Motor neuron (in vitro differentiated cells): ENCODE measurements around the gene SYT13. TPM values are rescaled to one million over a fixed set of nuclear protein-coding genes. Genes with fewer than 3 reads are reported as not detected.

Experiments
- ATAC-seq, 8 experiments: fragments of 200-7000 bp; cut with Tn5 transposase; replicated peaks in 6 of 8; 2 replicates each; pipeline ENCODE4 v1.8.0; 2021; ENCODE audit warnings: mild to moderate bottlenecking in 8 of 8, moderate library complexity in 8 of 8
- H3K27ac ChIP-seq, 2 donors: fragments of 250-450 bp; sonication (Bioruptor Pico); 2 replicates each; pipeline ENCODE4 v1.9.0; 2021; ENCODE audit warnings: antibody characterized with exemption in 2 of 2, mild to moderate bottlenecking in 2 of 2, moderate library complexity in 1 of 2
- H3K4me1 ChIP-seq, 2 donors: fragments of 250-450 bp; sonication (Bioruptor Pico); replicated peaks in 1 of 2; 2 replicates each; pipeline ENCODE4 v1.6.1; 2021; ENCODE audit warnings: antibody characterized with exemption in 2 of 2, mild to moderate bottlenecking in 2 of 2, moderate library complexity in 1 of 2
- H3K4me3 ChIP-seq, 5 donors: fragments of 250-450 bp; sonication (Bioruptor Pico); 2 replicates each; pipeline ENCODE4 v1.9.0; 2021; ENCODE audit warnings: antibody characterized with exemption in 5 of 5, mild to moderate bottlenecking in 5 of 5, moderate library complexity in 4 of 5
- WGBS, 10 experiments: fragments of 450-650 bp; shearing (Covaris generic); methylation state at CpG; one replicate each; pipeline ENCODE4 v1.0.0; 2022; 5-methylcytosine and 5-hydroxymethylcytosine counted together
- in situ Hi-C, 9 experiments: fragments of 400-800 bp; cut with MboI; loops; one replicate each; pipeline ENCODE4 v1.15.0; 2021; ENCODE audit warnings: low sequenced_read_pairs in 9 of 9, low pct_unique_long_range_greater_than_20kb in 2 of 9; ENCODE audit not compliant: unreplicated experiment in 9 of 9
- total RNA-seq, 8 experiments: library from RNA; unstranded; fragments of 300-600 nt; gene quantifications; 2 replicates each; pipeline versions ENCODE4 v1.2.3 to v1.2.4, GENCODE V29; 2022

SYT13 gene
- total RNA-seq, 8 experiments from 2014 or later: 9.1 to 54.7 (median 44.8) TPM; not detected in 3

GRCh38 chr11:45322111-45322705 lies 36.1 kb upstream of the SYT13 start:
- in situ Hi-C loops: loop anchor here in 4 of 9 experiments (10.0 to 25.0 kb wide), 4 partner anchors 207 to 735 kb away; no protein-coding TSS in a partner anchor
- WGBS, 10 experiments: 22 to 56% (median 45%) methylated on average over 1 to 7 of the region's 8 CpGs; no CpG with 5 or more reads in 2 of the 10 experiments
- ATAC-seq: no peak
- no peaks in the 10 kb centered on the region for H3K4me1 ChIP-seq
- H3K4me3 ChIP-seq: no peak overlapping the region
- H3K27ac ChIP-seq: no peak overlapping the region

- no peak for ATAC-seq
Measured at GRCh38 chr11:45321669-45322068, 35.5 kb upstream of the SYT13 start.

DNA sequence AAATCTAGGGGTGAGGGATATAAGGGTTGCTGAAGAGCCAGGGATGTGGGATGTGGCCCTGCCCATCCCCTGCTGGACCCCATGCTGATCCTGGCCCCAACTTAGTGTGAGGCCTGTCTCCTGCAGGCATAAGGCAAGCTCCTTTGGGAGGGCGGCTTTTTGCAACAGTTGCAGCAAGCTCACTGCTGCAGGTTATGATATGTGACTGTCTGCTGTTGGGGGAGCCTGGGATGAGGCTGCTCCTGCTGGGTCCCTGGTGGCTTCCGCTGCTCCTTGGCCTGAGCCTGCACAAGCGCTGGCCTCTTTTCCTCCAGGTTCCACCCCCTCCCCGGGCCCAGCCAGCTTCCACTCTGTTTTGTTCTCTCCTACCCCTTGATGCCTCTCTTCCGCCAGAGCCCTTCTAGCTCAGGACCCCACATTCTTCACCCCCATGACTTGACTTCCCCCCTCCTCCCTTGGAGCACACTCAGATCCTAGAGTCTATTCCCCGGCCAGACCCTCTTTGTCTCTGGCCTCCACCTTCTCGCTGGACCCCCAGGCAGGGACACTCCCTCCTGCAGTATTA lies 35.0 kb upstream of the SYT13 start:
- no peaks in the 10 kb centered on the region for H3K4me1 ChIP-seq
- no peak overlapping the region for H3K4me3 ChIP-seq
- no peak overlapping the region for H3K27ac ChIP-seq
- in situ Hi-C loops: loop anchor here in 4 of 9 experiments (10.0 to 25.0 kb wide), 4 partner anchors 206 to 734 kb away; no protein-coding TSS in a partner anchor
- WGBS, 10 experiments: 40 to 100% (median 83%) methylated on average over 1 to 2 of the region's 7 CpGs; no CpG with 5 or more reads in 4 of the 10 experiments
- ATAC-seq: no peak

More at GRCh38 chr11:45321669-45322068, 35.5 kb upstream of the SYT13 start:
- H3K4me1 ChIP-seq: no peaks in the 10 kb centered on the region
- WGBS, 10 experiments: 20 to 100% (median 59%) methylated on average over 1 to 6 of the region's 7 CpGs; no CpG with 5 or more reads in 4 of the 10 experiments
- in situ Hi-C loops: loop anchor here in 4 of 9 experiments (10.0 to 25.0 kb wide), 4 partner anchors 207 to 734 kb away; no protein-coding TSS in a partner anchor
- no peak overlapping the region for H3K27ac ChIP-seq
- H3K4me3 ChIP-seq: no peak overlapping the region

DNA sequence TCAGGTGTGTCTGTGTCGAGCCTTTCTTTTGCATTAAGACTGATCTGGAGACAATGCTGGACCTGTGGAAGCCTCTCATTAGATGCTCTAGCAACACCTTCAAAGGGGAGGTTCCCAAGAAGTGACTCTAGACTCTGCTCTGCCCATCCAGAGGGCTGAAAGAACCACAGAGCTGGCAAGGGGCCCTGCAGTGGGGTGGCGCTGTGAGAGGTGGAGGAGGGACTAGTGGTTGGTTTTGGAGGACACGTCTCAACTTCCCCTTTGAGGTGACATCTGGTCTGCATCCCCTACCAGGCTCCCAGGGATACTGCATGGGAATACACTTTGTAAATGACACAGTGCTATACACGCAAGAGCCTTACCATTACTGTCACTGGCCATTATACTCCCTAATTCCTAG lies 34.2 kb upstream of the SYT13 start:
- in situ Hi-C loops: loop anchor here in 4 of 9 experiments (10.0 to 25.0 kb wide), 4 partner anchors 206 to 733 kb away; no protein-coding TSS in a partner anchor
- H3K4me3 ChIP-seq: no peak overlapping the region
- H3K4me1 ChIP-seq: no peaks in the 10 kb centered on the region
- WGBS, 10 experiments: 40 to 100% (median 75%) methylated on average over 1 to 3 of the region's 4 CpGs; no CpG with 5 or more reads in 2 of the 10 experiments
- H3K27ac ChIP-seq: no peak overlapping the region
- ATAC-seq: no peak

- WGBS, 10 experiments: 17 to 100% (median 71%) methylated on average over 1 of the region's 1 CpG; no CpG with 5 or more reads in 5 of the 10 experiments
- H3K4me3 ChIP-seq: no peak overlapping the region
- no peaks in the 10 kb centered on the region for H3K4me1 ChIP-seq
- in situ Hi-C loops: loop anchor here in 3 of 9 experiments (25.0 kb wide), 2 partner anchors 382 to 732 kb away; no protein-coding TSS in a partner anchor
- ATAC-seq: no peak
- H3K27ac ChIP-seq: no peak overlapping the region
Measured at GRCh38 chr11:45319077-45319476, 32.9 kb upstream of the SYT13 start.

DNA sequence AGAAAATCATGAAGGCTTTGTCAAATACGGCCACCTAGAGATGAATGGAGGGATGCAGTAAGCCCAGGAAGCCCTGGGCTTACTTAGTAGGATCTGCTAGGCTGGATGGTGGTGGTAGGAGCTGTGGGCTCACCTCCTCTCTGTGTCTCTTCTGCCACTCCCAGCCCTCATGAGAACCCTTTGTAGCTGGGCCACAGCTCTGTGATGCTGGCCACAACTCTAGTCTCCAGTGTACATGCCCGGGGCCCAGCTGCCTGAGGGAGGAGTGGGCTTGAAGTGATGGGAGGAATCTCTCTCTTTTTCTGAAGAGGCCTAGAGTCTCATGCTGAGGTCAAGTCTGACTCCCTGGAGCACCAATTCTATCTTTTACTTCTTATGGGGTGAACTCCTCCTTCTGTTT lies 32.4 kb upstream of the SYT13 start:
- 0 to 75% (median 71%) methylated on average over 1 to 2 of the region's 2 CpGs; no CpG with 5 or more reads in 5 of the 10 experiments for WGBS, 10 experiments
- ATAC-seq: no peak
- no peaks in the 10 kb centered on the region for H3K4me1 ChIP-seq
- no peak overlapping the region for H3K4me3 ChIP-seq
- in situ Hi-C loops: loop anchor here in 3 of 9 experiments (25.0 kb wide), 2 partner anchors 381 to 731 kb away; no protein-coding TSS in a partner anchor
- no peak overlapping the region for H3K27ac ChIP-seq

GRCh38 chr11:45316258-45316657 lies 30.1 kb upstream of the SYT13 start:
- peak in 3 of 8 experiments; percentile 44 to 82 (median 65) for ATAC-seq
- in situ Hi-C loops: loop anchor here in 3 of 9 experiments (25.0 kb wide), 2 partner anchors 379 to 729 kb away; no protein-coding TSS in a partner anchor
- WGBS, 10 experiments: 32 to 92% (median 74%) methylated on average over 3 to 9 of the region's 9 CpGs

GRCh38 chr11:45314900-45315299 lies 28.8 kb upstream of the SYT13 start:
- no peak for ATAC-seq
- Histone ChIP-seq H3K4me1 (no peaks in the 10 kb centered on the region), H3K27ac (no peak overlapping the region), H3K4me3 (no peak overlapping the region)
- WGBS, 10 experiments: 54 to 90% (median 69%) methylated on average over 1 to 2 of the region's 2 CpGs; no CpG with 5 or more reads in 2 of the 10 experiments
- in situ Hi-C loops: loop anchor here in 3 of 9 experiments (25.0 kb wide), 2 partner anchors 378 to 728 kb away; no protein-coding TSS in a partner anchor

More at GRCh38 chr11:45316258-45316657, 30.1 kb upstream of the SYT13 start:
- Histone ChIP-seq H3K27ac (no peak overlapping the region), H3K4me1 (no peaks in the 10 kb centered on the region), H3K4me3 (no peak overlapping the region)

- ATAC-seq: peak in 1 of 8 experiments; percentile 83
- no peak overlapping the region for H3K27ac ChIP-seq
- no peak overlapping the region for H3K4me3 ChIP-seq
- in situ Hi-C loops: loop anchor here in 3 of 9 experiments (25.0 kb wide), 2 partner anchors 376 to 726 kb away; no protein-coding TSS in a partner anchor
- WGBS, 10 experiments: 83% methylated on average over 1 of the region's 1 CpG; no CpG with 5 or more reads in 9 of the 10 experiments
- H3K4me1 ChIP-seq: no peaks in the 10 kb centered on the region
Measured at GRCh38 chr11:45313171-45313865, 27.2 kb upstream of the SYT13 start.

DNA sequence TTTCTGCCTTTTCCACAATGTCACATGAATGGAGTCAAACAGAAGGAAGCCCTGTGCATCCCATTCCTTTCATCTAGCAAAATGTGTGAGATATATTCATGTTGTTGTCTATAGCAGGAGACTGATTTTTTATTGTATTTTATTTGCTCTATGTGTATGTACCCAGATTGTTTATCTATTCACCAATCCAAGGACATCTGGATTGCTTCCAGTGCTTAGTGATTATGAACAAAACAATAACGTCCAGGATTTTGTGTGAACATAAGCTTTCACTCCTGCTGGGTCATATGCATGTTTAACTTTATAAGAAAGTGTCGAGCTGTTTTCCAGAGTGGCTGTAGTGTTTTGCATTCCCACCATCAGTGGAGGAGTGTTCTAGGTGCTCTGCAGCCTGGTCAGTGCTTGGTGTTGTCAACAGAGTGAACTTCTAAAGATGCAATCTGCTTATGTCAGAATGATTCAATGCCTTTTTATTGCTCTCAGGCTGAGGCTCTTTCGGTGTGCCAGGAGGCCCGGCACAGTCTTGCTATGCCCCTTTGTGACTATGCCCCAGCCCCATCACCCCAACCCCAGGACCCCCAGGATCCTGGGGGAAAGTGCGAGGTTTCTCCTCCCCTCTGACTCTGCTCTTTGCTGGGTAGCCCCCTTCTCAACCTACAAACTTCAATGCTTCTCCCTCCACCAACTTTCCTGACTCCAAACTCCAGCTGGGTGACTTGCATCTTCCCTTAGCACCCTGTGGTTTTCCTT lies 19.9 kb upstream of the SYT13 start:
- H3K4me3 ChIP-seq: no peak overlapping the region
- no peaks in the 10 kb centered on the region for H3K4me1 ChIP-seq
- 0 to 60% (median 43%) methylated on average over 1 to 2 of the region's 5 CpGs; no CpG with 5 or more reads in 4 of the 10 experiments for WGBS, 10 experiments
- H3K27ac ChIP-seq: no peak overlapping the region
- in situ Hi-C loops: loop anchor here in 3 of 9 experiments (25.0 kb wide), 2 partner anchors 369 to 719 kb away; no protein-coding TSS in a partner anchor
- peak in 1 of 8 experiments; percentile 22 for ATAC-seq

DNA sequence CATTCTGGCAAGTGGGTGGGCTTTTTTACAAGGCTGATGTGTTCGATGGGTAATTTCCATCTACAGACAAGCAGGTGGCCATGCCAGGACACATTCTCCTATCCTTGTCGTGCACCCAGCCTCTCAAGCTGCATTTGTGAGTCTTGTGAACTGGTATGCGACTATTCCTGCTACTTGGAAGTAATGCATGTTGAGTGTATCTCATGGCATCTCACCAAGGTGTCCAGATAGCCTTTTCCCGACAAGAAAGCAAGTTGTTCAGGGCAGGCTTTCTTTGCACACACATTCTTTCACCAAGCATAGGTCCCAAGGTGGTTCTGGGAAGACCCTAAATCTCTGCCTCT lies 18.8 kb upstream of the SYT13 start:
- no peak for ATAC-seq
- 27 to 83% (median 60%) methylated on average over 1 to 3 of the region's 4 CpGs; no CpG with 5 or more reads in 3 of the 10 experiments for WGBS, 10 experiments
- Histone ChIP-seq H3K4me1 (no peaks in the 10 kb centered on the region), H3K4me3 (no peak overlapping the region), H3K27ac (no peak overlapping the region)
- in situ Hi-C loops: loop anchor here in 3 of 9 experiments (25.0 kb wide), 2 partner anchors 368 to 718 kb away; no protein-coding TSS in a partner anchor
